Ishikawa (cell line): ENCODE data around the gene LMF2.

Experiments used
- CEBPB ChIP-seq: IDR thresholded peaks from 2 replicates; pipeline ENCODE4 v1.6.1; 2012
- CREB1 ChIP-seq: IDR thresholded peaks from 2 replicates; pipeline ENCODE4 v1.6.1; 2012; ENCODE audit warnings: low read depth
- EGR1 ChIP-seq: IDR thresholded peaks from 2 replicates; pipeline ENCODE4 v1.6.1; 2012
- EP300 ChIP-seq: IDR thresholded peaks from 2 replicates; pipeline ENCODE4 v1.6.1; 2012; ENCODE audit warnings: borderline replicate concordance
- MAX ChIP-seq: IDR thresholded peaks from 2 replicates; pipeline ENCODE4 v1.6.1; 2012
- NFIC ChIP-seq: IDR thresholded peaks from 2 replicates; pipeline ENCODE4 v1.6.1; 2012
- RAD21 ChIP-seq: IDR thresholded peaks from 2 replicates; pipeline ENCODE4 v1.6.1; 2012; ENCODE audit warnings: low read depth
- REST ChIP-seq: IDR thresholded peaks from 2 replicates; pipeline ENCODE4 v1.6.1; 2012; ENCODE audit warnings: low read depth, mild to moderate bottlenecking
- TAF1 ChIP-seq: IDR thresholded peaks from 2 replicates; pipeline ENCODE4 v1.6.1; 2012; ENCODE audit warnings: low read depth, mild to moderate bottlenecking
- TCF12 ChIP-seq: IDR thresholded peaks from 2 replicates; pipeline ENCODE4 v1.6.1; 2012; ENCODE audit warnings: low read depth
- TEAD4 ChIP-seq: IDR thresholded peaks from 2 replicates; pipeline ENCODE4 v1.6.1; 2012

GRCh38 chr22:50544746-50545253, 37.3 kb upstream of the LMF2 start:
- TF ChIP-seq RAD21 (no peak), TAF1 (no peak), MAX (no peak), REST (no peak), CREB1 (no peak), CEBPB (no peak), EGR1 (no peak), EP300 (no peak), TCF12 (no peak), TEAD4 (no peak), NFIC (no peak)
